22Rv1 (cell line): ENCODE data around the gene GTF2E1.

Experiments
- CTCF ChIP-seq: fragments of 450-650 bp; IDR thresholded peaks from 2 replicates; pipeline ENCODE4 v1.5.1; 2017; ENCODE audit warnings: mild to moderate bottlenecking
- ZFX ChIP-seq: fragments of 450-650 bp; IDR thresholded peaks from 2 replicates; pipeline ENCODE4 v1.6.1; 2017; ENCODE audit warnings: antibody characterized with exemption, borderline replicate concordance

GRCh38 chr3:120770891-120771290, 28.3 kb downstream of the GTF2E1 start:
- TF ChIP-seq CTCF, result no peak
- TF ChIP-seq ZFX, result no peak
